ENCODE results near the gene NSD1. TPM values are rescaled to one million over a fixed set of nuclear protein-coding genes. Genes with fewer than 3 reads are reported as not detected.

The NSD1 gene
- total RNA-seq, 4 donors from 2014 or later = 41.1 to 58.4 (median 49.5) TPM

DNA sequence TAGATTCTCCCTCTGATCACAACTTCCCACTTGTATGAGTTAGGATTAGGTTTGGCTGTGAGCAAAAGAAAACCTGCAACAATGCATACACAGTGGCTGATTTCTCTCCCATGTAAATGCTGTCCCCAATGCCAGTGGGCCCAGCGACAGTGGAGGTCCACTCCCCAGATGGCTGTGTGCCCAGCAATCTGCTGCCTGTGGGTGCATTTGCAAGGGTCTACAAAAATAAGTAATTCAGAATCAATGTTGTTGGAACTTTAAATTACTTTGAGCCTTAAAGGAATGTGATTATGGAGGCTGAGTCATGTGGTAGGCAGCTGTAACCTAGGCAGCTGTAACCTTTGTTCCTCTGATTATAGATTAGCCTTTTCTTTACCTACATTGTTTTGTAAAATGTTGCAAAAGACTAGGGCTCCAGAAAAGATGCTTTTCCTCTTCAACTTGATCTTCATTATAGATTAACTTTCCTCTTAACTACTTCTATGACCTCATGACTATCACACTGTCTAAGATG is 192.4 kb downstream of the NSD1 start:
- WGBS, 2 donors (ENCODE audit: low coverage in 1 of 2) = no CpG with 5 or more reads among the region's 1 CpG
- no peaks in the 10 kb centered on the region for H3K9me3 ChIP-seq

DNA sequence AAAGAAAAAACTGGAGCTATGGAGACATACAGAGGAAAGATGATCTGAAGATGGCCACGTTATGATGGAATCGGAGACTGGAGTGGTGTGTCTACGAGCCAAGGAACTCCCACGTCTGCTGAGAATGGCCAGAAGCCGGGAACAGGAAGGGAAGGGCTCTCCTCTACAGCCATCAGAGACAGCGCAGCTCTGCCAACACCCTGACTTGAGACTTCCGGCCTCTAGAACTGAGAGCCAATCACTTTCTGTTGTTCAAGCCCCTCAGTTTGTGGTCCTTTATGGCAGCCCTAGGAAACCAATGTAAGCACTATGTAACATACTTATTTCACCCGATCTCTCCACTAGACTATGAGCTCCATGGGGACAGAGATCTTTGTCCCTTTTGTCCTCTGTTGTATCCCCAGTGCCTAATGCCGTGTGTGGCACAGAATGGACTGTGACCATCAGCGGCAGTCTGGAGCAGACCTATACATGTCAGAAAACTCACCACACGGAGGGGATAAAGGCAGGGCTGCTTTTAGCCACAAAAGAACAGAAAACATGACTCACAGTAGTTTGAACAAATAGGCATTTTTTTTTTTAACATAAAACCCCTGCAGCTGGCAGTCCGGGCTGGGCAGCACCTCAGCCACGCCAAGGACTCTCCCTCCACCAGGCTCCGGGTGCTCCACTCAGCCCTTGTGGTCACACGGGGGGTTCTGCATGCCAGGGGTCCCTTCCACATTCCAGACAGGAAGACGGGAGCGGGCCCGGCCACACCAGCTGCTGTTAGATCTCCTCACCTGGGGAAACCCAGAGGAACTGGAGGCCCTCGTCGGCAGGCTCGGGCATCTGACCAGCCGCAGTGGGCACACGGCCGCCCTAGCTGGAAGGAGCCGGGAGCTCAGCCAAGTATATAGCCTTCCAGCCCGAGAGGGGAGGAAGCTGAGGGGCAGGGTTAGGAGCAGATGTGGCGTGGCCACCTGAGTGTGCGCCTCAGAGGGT is 194.3 kb downstream of the NSD1 start:
- Histone ChIP-seq H3K4me3 (no peak overlapping the region), H3K4me1 (no peaks in the 10 kb centered on the region), H3K9me3 (no peaks in the 10 kb centered on the region), H3K27ac (peak overlapping the region in 3 of 4 donors; percentile 46 to 50 (median 48)), H3K27me3 (no peaks in the 10 kb centered on the region), H3K36me3 (peaks cover 0 to 49% of the 10 kb centered on the region in 2 donors)
- 62 to 68% methylated on average over 7 to 11 of the region's 28 CpGs for WGBS, 2 donors (ENCODE audit: low coverage in 1 of 2)
- TF ChIP-seq POLR2A (IDR thresholded peaks at IDR 0.05) = no peak
- TF ChIP-seq, protein P1, sequence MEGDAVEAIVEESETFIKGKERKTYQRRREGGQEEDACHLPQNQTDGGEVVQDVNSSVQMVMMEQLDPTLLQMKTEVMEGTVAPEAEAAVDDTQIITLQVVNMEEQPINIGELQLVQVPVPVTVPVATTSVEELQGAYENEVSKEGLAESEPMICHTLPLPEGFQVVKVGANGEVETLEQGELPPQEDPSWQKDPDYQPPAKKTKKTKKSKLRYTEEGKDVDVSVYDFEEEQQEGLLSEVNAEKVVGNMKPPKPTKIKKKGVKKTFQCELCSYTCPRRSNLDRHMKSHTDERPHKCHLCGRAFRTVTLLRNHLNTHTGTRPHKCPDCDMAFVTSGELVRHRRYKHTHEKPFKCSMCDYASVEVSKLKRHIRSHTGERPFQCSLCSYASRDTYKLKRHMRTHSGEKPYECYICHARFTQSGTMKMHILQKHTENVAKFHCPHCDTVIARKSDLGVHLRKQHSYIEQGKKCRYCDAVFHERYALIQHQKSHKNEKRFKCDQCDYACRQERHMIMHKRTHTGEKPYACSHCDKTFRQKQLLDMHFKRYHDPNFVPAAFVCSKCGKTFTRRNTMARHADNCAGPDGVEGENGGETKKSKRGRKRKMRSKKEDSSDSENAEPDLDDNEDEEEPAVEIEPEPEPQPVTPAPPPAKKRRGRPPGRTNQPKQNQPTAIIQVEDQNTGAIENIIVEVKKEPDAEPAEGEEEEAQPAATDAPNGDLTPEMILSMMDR (IDR thresholded peaks at IDR 0.05) = no peak
- no peak for TF ChIP-seq EP300 (IDR thresholded peaks at IDR 0.05)
- no peak for TF ChIP-seq POLR2AphosphoS5 (IDR thresholded peaks at IDR 0.05)
- ATAC-seq = peak; percentile 57

More for the DNA sequence above, 192.4 kb downstream of the NSD1 start:
- H3K4me3 ChIP-seq = no peak overlapping the region
- TF ChIP-seq POLR2A (IDR thresholded peaks at IDR 0.05) = no peak
- TF ChIP-seq EP300 (IDR thresholded peaks at IDR 0.05) = no peak
- TF ChIP-seq, protein P1 (IDR thresholded peaks at IDR 0.05) = no peak
- no peak for TF ChIP-seq POLR2AphosphoS5 (IDR thresholded peaks at IDR 0.05)
- H3K4me1 ChIP-seq = no peaks in the 10 kb centered on the region
- no peaks in the 10 kb centered on the region for H3K27me3 ChIP-seq
- ATAC-seq = no peak
- no peak overlapping the region for H3K27ac ChIP-seq
- peaks cover 0 to 32% of the 10 kb centered on the region in 2 donors for H3K36me3 ChIP-seq

DNA sequence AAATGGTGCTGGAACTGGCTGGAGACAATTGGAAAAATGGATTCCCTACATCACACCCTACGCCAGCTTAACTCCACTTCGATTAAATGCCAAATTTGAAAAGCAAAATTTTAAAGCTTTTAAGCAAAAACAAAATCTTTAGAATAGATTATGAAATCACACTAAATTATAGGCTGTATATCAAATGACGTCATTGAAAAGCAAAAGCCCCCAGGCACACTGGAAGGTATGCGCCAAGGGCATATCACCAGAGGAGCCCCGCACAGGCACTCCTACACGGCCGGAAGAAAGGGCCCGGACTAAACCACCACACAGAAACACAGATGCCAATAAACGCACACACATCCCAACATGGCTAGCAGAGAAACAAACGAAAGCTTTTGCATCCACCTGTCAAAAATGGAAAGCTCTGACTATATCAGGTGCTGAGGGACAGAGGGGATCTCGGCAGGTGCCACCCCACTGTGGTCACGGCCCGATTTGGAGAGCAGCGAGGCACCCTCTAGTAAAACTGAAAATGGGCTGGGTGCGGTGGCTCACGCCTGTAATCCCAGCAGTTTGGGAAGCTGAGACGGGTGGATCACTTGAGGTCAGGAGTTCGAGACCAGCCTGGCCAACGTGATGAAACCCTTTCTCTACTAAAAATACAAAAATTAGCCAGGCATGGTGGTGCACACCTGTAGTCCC is 195.1 kb downstream of the NSD1 start:
- 84 to 87% methylated on average over 11 to 18 of the region's 19 CpGs for WGBS, 2 donors (ENCODE audit: low coverage in 1 of 2)
- ATAC-seq = no peak

DNA sequence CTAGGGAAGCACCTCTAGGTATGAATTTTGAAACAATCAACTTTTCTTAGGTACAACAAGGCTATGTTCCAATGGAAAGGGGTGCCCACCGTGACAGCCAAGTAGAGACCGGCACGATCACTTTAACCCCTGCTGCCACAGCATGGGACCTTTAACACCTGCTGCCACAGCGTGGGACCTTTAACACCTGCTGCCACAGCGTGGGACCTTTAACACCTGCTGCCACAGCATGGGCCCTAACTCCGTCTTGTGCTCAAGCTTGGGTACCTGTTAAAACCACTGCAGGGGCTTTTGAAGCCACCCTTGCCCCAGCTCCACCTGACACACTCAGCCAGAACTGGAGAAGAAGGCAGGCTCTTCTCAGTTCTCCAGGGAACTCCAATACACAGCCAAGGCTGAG is 196.3 kb downstream of the NSD1 start:
- no peaks in the 10 kb centered on the region for H3K4me1 ChIP-seq
- 70% methylated on average over 3 of the region's 6 CpGs; no CpG with 5 or more reads in 1 of the 2 donors for whole genome bisulfite sequencing, 2 donors (ENCODE audit: low coverage in 1 of 2)
- H3K36me3 ChIP-seq = peaks cover 0 to 69% of the 10 kb centered on the region in 2 donors
- no peak overlapping the region for H3K27ac ChIP-seq
- ATAC-seq = no peak
- TF ChIP-seq, protein P1 (IDR thresholded peaks at IDR 0.05) = no peak
- no peak for TF ChIP-seq EP300 (IDR thresholded peaks at IDR 0.05)
- no peak for TF ChIP-seq POLR2A (IDR thresholded peaks at IDR 0.05)
- no peak for TF ChIP-seq POLR2AphosphoS5 (IDR thresholded peaks at IDR 0.05)
- no peak overlapping the region for H3K4me3 ChIP-seq
- no peaks in the 10 kb centered on the region for H3K27me3 ChIP-seq
- H3K9me3 ChIP-seq = no peaks in the 10 kb centered on the region

More for the DNA sequence above, 195.1 kb downstream of the NSD1 start:
- Histone ChIP-seq H3K9me3 (no peaks in the 10 kb centered on the region), H3K4me3 (no peak overlapping the region), H3K27ac (peak overlapping the region in 1 of 4 donors; percentile 50), H3K27me3 (no peaks in the 10 kb centered on the region), H3K36me3 (peaks cover 0 to 57% of the 10 kb centered on the region in 2 donors), H3K4me1 (no peaks in the 10 kb centered on the region)
- TF ChIP-seq, protein P1 (IDR thresholded peaks at IDR 0.05) = no peak
- no peak for TF ChIP-seq POLR2AphosphoS5 (IDR thresholded peaks at IDR 0.05)
- no peak for TF ChIP-seq EP300 (IDR thresholded peaks at IDR 0.05)
- TF ChIP-seq POLR2A (IDR thresholded peaks at IDR 0.05) = no peak

Data from gastroesophageal sphincter (tissue), 4 donors.